ENCODE data around the gene MACIR. TPM values are rescaled to one million over a fixed set of nuclear protein-coding genes. Genes with fewer than 3 reads are reported as not detected.
A peak's percentile ranks its signal among the peaks of the same experiment; 100 is the strongest.

The MACIR gene
- polyA plus RNA-seq, 2 of the 4 experiments (the other 2 are of a cell fraction), result 20.1 to 38.8 TPM

DNA sequence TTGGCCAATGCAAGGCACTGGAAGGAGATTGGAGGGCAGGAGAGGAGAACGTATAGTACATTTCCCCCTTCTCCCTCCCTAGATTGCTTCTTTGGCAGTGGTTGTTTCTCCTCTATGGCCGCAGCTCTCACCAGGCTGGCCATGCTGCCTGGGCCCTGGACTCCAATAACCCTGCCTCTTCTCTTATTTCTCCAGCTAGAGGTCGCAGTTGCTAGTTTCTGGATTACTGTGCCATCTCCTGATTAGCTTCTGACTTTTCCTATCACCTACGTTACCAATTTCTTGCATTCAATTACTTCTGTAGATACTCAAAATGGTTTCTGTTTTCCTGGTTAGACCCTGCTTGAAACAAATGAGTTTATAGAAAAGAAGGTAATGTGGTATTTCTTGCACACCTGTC lies 2.4 kb upstream of the MACIR start:
- no peak overlapping the region for H3K4me2 ChIP-seq
- DNase-seq (ENCODE audit: low read depth in 1 of 2, low spot score in 1 of 2) (peak in 1 of 2 experiments; percentile 9), ATAC-seq (no peak), FAIRE-seq (no peak)
- no peak overlapping the region for H3K4me3 ChIP-seq
- H3K9me3 ChIP-seq, result no peaks in the 10 kb centered on the region
- ChIA-PET CTCF (interaction anchor here (1.1 to 1.6 kb wide), 3 partner anchors 16 to 220 kb away, joined by 3 to 14 read pairs (median 4); no protein-coding TSS in a partner anchor), POLR2A (no interaction called here)
- TF ChIP-seq HDAC2 (IDR thresholded peaks at IDR 0.05) (no peak), RAD21 (conservative IDR thresholded peaks at IDR 0.05 in 1 of 2, IDR thresholded peaks at IDR 0.05 in 1 of 2) (peak in 1 of 2 experiments; percentile 20; a peak in 1 of 5 replicates), HOXB5 (CRISPR knock-in tag; IDR thresholded peaks at IDR 0.05) (no peak)
- TF ChIP-seq, protein P1, sequence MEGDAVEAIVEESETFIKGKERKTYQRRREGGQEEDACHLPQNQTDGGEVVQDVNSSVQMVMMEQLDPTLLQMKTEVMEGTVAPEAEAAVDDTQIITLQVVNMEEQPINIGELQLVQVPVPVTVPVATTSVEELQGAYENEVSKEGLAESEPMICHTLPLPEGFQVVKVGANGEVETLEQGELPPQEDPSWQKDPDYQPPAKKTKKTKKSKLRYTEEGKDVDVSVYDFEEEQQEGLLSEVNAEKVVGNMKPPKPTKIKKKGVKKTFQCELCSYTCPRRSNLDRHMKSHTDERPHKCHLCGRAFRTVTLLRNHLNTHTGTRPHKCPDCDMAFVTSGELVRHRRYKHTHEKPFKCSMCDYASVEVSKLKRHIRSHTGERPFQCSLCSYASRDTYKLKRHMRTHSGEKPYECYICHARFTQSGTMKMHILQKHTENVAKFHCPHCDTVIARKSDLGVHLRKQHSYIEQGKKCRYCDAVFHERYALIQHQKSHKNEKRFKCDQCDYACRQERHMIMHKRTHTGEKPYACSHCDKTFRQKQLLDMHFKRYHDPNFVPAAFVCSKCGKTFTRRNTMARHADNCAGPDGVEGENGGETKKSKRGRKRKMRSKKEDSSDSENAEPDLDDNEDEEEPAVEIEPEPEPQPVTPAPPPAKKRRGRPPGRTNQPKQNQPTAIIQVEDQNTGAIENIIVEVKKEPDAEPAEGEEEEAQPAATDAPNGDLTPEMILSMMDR (IDR thresholded peaks at IDR 0.05), result 0 out of 3 replicates have a peak, but pooled peaks have one; percentile 9
- H3K4me1 ChIP-seq, result peaks cover 11% of the 10 kb centered on the region
- no peak overlapping the region for H3K27ac ChIP-seq
- 71% methylated on average over 4 of the region's 4 CpGs for WGBS (ENCODE audit: missing lambda C conversion rate)

DNA sequence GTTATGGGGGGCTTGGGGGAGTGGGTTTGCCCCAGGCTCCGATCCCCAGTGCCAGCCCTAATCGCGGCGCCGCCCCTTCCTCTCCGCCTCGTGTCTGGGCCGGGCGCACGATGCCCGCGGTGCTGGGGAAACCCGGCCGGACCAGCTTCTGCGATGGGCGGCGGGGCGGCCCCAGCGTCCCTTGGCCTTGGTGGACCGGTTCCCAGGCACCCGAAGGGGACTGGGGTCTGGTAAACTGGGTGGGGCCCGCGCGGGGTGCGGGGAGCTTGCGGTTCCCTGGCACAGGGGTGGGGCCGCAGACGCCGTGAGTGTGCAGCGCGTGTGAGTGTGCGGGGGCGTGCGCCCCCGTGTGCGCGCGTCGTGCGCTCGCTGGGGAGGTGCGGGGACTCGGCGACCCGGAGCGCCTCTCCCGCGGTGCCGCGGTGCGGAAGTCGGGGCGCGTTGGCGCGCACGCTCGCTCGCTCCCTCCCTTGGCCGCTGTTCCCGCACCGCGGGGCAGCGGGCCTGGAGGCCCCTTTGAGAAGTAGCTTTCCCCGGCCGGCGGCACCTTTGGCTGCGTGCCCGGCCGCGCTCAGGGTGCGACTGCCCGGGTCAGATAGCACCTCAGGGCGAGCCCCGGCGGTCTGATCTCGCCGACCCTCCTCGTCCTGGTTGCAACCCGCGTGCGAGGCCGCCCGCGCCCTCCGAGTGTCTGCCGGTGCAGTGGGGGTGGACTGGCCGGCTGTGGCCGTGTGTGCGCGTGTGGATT lies 568 bp downstream of the MACIR start:
- Histone ChIP-seq H3K4me2 (peak overlapping the region; percentile 77), H3K9me3 (no peaks in the 10 kb centered on the region), H3K4me1 (peaks cover 38% of the 10 kb centered on the region), H3K27ac (peak overlapping the region; percentile 93 to 95), H3K4me3 (peak overlapping the region; percentile 90)
- TF ChIP-seq RCOR1 (IDR thresholded peaks at IDR 0.05; ENCODE audit: low read depth, low read length) (no peak), KDM1A (IDR thresholded peaks at IDR 0.05; ENCODE audit: low read depth) (no peak), PHF8 (IDR thresholded peaks at IDR 0.05; ENCODE audit: borderline replicate concordance, low read depth) (peak; percentile 83), MYC (IDR thresholded peaks at IDR 0.05; ENCODE audit: borderline replicate concordance, low read length) (peak; percentile 69), POLR2AphosphoS2 (conservative IDR thresholded peaks at IDR 0.05; ENCODE audit: low read length) (no peak), TFCP2L1 (CRISPR knock-in tag; IDR thresholded peaks at IDR 0.05) (peak; percentile 79; the same call in 1 of the 2 replicates), ESRRA (IDR thresholded peaks at IDR 0.05; ENCODE audit: borderline replicate concordance, low read length) (no peak), FOSB (CRISPR knock-in tag; IDR thresholded peaks at IDR 0.05) (no peak), JUN (IDR thresholded peaks at IDR 0.05) (peak; percentile 59; a peak in 4 of 5 replicates), POLR2A (IDR thresholded peaks at IDR 0.05; ENCODE audit: low read length) (peak; percentile 40; the same call in 1 of the 2 replicates), NFE2L2 (conservative IDR thresholded peaks at IDR 0.05; ENCODE audit: low read length) (no peak)
- TF ChIP-seq, protein P2, sequence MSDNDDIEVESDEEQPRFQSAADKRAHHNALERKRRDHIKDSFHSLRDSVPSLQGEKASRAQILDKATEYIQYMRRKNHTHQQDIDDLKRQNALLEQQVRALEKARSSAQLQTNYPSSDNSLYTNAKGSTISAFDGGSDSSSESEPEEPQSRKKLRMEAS (IDR thresholded peaks at IDR 0.05), result peak; percentile 81
- TF ChIP-seq, protein P3, sequence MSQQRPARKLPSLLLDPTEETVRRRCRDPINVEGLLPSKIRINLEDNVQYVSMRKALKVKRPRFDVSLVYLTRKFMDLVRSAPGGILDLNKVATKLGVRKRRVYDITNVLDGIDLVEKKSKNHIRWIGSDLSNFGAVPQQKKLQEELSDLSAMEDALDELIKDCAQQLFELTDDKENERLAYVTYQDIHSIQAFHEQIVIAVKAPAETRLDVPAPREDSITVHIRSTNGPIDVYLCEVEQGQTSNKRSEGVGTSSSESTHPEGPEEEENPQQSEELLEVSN (IDR thresholded peaks at IDR 0.05; ENCODE audit: borderline replicate concordance, low read depth), result peak; percentile 63; the same call in 1 of the 2 replicates
- DNase-seq (ENCODE audit: low read depth in 1 of 2, low spot score in 1 of 2) (peak; percentile 42 to 81), ATAC-seq (peak; percentile 75 to 77), FAIRE-seq (no peak)
- CTCF ChIA-PET, result interaction anchor here (1.0 to 2.9 kb wide), 5 partner anchors 15 to 216 kb away, joined by 3 to 19 read pairs (median 4); no protein-coding TSS in a partner anchor
- POLR2A ChIA-PET, result interaction anchor here (0.6 to 3.3 kb wide), 11 partner anchors 10 to 214 kb away, joined by 3 to 32 read pairs (median 5); partner anchors contain the start of genes GIN1 and PPIP5K2
- WGBS (ENCODE audit: missing lambda C conversion rate), result 17% methylated on average over 1 of the region's 91 CpGs

DNA sequence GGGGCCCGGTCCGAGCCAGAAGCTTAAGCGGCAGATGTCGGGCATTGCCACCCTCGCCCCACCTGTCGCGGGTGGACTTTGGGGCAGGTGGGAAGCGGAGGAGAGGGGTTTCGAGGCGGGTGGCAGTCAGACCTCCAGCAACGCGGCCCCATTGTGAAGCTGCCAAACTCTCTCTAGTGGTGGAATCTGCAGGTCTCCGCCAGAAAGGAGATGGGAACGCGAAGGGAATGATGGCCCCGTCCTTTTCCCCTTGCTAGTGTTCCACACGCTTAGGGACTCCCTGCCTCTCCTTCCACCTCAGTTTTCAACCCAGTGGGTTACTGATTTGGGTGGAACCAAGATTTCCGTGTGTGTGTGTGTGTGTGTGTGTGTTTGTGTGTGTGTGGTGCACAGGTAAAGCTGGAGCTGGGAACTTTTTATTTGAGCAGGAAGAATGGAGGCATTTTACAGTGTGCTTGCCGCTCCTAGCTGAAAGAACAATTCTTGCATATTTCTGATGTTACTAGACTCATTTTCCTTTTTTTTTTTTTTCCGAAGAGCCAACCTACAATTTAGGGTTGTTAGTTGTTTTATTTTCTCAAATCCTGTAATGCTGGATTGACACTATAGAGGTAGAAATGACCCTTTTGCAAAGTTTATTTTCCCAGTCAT lies 1.3 kb downstream of the MACIR start:
- TF ChIP-seq PHF8 (IDR thresholded peaks at IDR 0.05; ENCODE audit: borderline replicate concordance, low read depth), result no peak
- ATAC-seq (peak; percentile 25), DNase-seq (ENCODE audit: low read depth in 1 of 2, low spot score in 1 of 2) (peak in 1 of 2 experiments; percentile 28), FAIRE-seq (no peak)
- ChIA-PET POLR2A (interaction anchor here (0.6 to 3.3 kb wide), 7 partner anchors 9 to 214 kb away, joined by 3 to 32 read pairs (median 14); partner anchors contain the start of genes GIN1 and PPIP5K2), CTCF (interaction anchor here (0.6 to 2.9 kb wide), 5 partner anchors 10 to 216 kb away, joined by 3 to 19 read pairs (median 3); no protein-coding TSS in a partner anchor)
- under 1% methylated on average over 17 of the region's 20 CpGs for WGBS (ENCODE audit: missing lambda C conversion rate)
- H3K4me3 ChIP-seq, result peak overlapping the region; percentile 90
- H3K9me3 ChIP-seq, result no peaks in the 10 kb centered on the region
- peaks cover 45% of the 10 kb centered on the region for H3K4me1 ChIP-seq
- peak overlapping the region; percentile 77 for H3K4me2 ChIP-seq
- peak overlapping the region; percentile 93 to 95 for H3K27ac ChIP-seq
